Tibial nerve (tissue), 3 donors: ENCODE measurements around the gene CASZ1.

Source experiments
- POLR2A ChIP-seq, 2 donors: fragments of 450-650 bp; IDR thresholded peaks; one replicate each; pipeline ENCODE4 v1.6.1; 2017; ENCODE audit warnings: antibody characterized with exemption in 2 of 2, mild to moderate bottlenecking in 2 of 2, moderate library complexity in 2 of 2
- TF ChIP-seq, protein P1 (sequence below), 5 experiments: fragments of 200-600 bp in 3 of 5; fragments of 450-650 bp in 2 of 5; sonication (generic) in 3 of 5; IDR thresholded peaks; one replicate each; pipeline ENCODE4 v1.5.1; 2016 to 2019; ENCODE audit warnings: antibody characterized with exemption in 5 of 5, mild to moderate bottlenecking in 3 of 5, moderate library complexity in 2 of 5

DNA sequence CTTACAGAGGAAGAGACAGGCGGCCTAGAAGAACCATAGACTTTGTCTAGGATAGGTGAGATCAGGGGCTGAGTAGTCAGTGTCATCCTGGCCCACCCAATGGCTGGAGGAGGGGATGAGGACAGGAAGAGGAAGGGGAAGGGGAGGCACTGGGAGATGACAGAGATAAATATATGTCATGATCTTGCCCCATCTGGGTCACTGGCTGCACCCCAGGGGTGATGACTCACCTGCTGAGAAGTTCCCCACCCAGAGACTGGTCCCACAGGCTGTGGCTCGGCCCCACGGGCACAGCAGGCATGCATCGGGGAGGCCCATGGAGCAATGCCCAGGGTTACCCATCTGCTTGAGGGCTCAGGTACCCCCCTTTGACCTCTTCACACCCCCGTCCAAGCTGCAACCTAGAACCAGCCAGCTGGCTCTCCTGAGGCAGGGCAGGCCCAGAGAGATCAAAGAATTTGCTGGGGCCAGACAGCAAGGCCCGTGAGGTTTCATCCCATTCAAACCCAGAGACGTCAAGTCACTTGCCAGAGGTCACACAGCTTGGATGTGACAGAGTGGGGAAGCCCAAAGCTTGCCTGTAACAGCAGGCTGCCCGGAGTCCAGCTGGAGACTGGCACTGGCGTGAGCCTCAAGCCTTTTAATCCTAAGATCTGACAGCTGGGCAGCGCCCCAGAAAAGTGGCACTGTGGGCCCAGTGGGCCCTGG lies 34.7 kb upstream of the CASZ1 start:
- TF ChIP-seq, protein P1, sequence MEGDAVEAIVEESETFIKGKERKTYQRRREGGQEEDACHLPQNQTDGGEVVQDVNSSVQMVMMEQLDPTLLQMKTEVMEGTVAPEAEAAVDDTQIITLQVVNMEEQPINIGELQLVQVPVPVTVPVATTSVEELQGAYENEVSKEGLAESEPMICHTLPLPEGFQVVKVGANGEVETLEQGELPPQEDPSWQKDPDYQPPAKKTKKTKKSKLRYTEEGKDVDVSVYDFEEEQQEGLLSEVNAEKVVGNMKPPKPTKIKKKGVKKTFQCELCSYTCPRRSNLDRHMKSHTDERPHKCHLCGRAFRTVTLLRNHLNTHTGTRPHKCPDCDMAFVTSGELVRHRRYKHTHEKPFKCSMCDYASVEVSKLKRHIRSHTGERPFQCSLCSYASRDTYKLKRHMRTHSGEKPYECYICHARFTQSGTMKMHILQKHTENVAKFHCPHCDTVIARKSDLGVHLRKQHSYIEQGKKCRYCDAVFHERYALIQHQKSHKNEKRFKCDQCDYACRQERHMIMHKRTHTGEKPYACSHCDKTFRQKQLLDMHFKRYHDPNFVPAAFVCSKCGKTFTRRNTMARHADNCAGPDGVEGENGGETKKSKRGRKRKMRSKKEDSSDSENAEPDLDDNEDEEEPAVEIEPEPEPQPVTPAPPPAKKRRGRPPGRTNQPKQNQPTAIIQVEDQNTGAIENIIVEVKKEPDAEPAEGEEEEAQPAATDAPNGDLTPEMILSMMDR (IDR thresholded peaks at IDR 0.05), result no peak
- no peak for TF ChIP-seq POLR2A (IDR thresholded peaks at IDR 0.05)
